SU-DHL-6 (cell line): ENCODE data around the gene RSU1.

Experiments used
- H2AFZ ChIP-seq: fragments of 200-600 bp; sonication (generic); 2 replicates; pipeline ENCODE4 v1.6.1; 2014; ENCODE audit warnings: low read depth, mild to moderate bottlenecking, moderate library complexity, mixed read lengths, antibody characterized with exemption, low read length; ENCODE audit not compliant: severe bottlenecking
- H3F3A ChIP-seq: fragments of 200-600 bp; shearing (Covaris generic); 2 replicates; pipeline ENCODE4 v1.6.0; 2016; ENCODE audit warnings: antibody characterized with exemption, mild to moderate bottlenecking; ENCODE audit not compliant: insufficient read depth
- H3K27ac ChIP-seq: fragments of 200-600 bp; sonication (generic); 2 replicates; pipeline ENCODE4 v1.5.1; 2016; ENCODE audit warnings: low read depth, mild to moderate bottlenecking, low read length, moderate library complexity, mixed read lengths
- H3K27me3 ChIP-seq: fragments of 200-600 bp; sonication (generic), shearing (Covaris generic); 2 replicates; pipeline ENCODE4 v1.6.0; 2014; ENCODE audit warnings: mild to moderate bottlenecking, low read length
- H3K36me3 ChIP-seq: fragments of 200-600 bp; sonication (generic); 2 replicates; pipeline ENCODE4 v1.6.1; 2014; ENCODE audit warnings: mild to moderate bottlenecking, low read length, mixed read lengths
- H3K4me2 ChIP-seq: fragments of 300-600, 200-600 bp; shearing (Covaris generic), sonication (generic); 2 replicates; pipeline ENCODE4 v1.6.0; 2014; ENCODE audit warnings: low read length, low read depth, mild to moderate bottlenecking; ENCODE audit not compliant: poor library complexity, severe bottlenecking
- H3K4me3 ChIP-seq: fragments of 200-600 bp; sonication (generic); 2 replicates; pipeline ENCODE4 v1.5.1; 2014; ENCODE audit warnings: antibody characterized with exemption, low read length, mild to moderate bottlenecking, mixed read lengths; ENCODE audit not compliant: insufficient read depth, poor library complexity, severe bottlenecking
- H3K79me2 ChIP-seq: fragments of 200-600 bp; sonication (generic); 2 replicates; pipeline ENCODE4 v1.6.1; 2014; ENCODE audit warnings: mild to moderate bottlenecking, low read length, moderate library complexity; ENCODE audit not compliant: insufficient read depth
- H3K9ac ChIP-seq: fragments of 200-600 bp; sonication (generic); 2 replicates; pipeline ENCODE4 v1.7.0; 2014; ENCODE audit warnings: mild to moderate bottlenecking, low read length
- H3K9me2 ChIP-seq: fragments of 200-600 bp; sonication (generic); replicated peaks from 2 replicates; pipeline ENCODE4 v1.6.1; 2014; ENCODE audit warnings: low read length; ENCODE audit not compliant: insufficient read depth
- H3K9me3 ChIP-seq: fragments of 200-600 bp; sonication (generic); 2 replicates; pipeline ENCODE4 v1.6.1; 2014; ENCODE audit warnings: low read length, mixed read lengths; ENCODE audit not compliant: insufficient read depth
- H4K20me1 ChIP-seq: fragments of 200-600 bp; sonication (generic); 2 replicates; pipeline ENCODE4 v1.6.1; 2014; ENCODE audit warnings: low read depth, mild to moderate bottlenecking, antibody characterized with exemption, low read length, moderate library complexity, mixed read lengths
- EZH2phosphoT487 ChIP-seq: fragments of 200-600 bp; sonication (generic), shearing (Covaris generic); conservative IDR thresholded peaks from 2 replicates; pipeline ENCODE4 v1.6.1; 2018; ENCODE audit warnings: mild to moderate bottlenecking, antibody characterized with exemption, low read length, moderate library complexity, mixed read lengths
- TF ChIP-seq, protein P1 (sequence below): fragments of 200-600 bp; sonication (generic); IDR thresholded peaks from one replicate; pipeline ENCODE4 v1.5.1; 2017; ENCODE audit warnings: antibody characterized with exemption, mild to moderate bottlenecking, low read length, moderate library complexity; ENCODE audit not compliant: insufficient read depth, poor library complexity, severe bottlenecking

Gene RSU1

DNA sequence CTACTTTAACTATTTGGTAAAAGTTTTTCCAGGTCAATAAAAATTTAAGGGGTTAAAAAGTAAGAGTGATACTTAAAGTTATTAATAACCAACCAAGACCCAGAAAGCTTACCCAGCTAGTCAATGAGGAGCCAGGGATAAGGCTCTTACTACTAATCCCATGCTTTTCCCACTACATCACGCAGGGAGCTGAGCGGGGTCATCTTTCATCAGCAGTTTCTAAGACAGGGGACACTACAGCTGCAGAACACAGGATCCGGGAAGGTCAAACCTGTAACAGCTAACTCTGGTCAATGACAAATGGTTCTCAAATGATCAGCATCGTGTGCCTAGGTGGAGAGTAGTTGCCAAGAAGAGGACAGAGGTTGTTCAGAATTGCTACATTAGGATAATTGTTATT, 65.1 kb downstream of the RSU1 start:
- no peaks in the 10 kb centered on the region for H3K36me3 ChIP-seq
- no peak overlapping the region for H3K4me3 ChIP-seq
- H3K4me2 ChIP-seq, result no peak overlapping the region
- H3F3A ChIP-seq, result no peaks in the 10 kb centered on the region
- no peaks in the 10 kb centered on the region for H3K27me3 ChIP-seq
- H4K20me1 ChIP-seq, result no peaks in the 10 kb centered on the region
- H2AFZ ChIP-seq, result no peak overlapping the region
- TF ChIP-seq, protein P1, sequence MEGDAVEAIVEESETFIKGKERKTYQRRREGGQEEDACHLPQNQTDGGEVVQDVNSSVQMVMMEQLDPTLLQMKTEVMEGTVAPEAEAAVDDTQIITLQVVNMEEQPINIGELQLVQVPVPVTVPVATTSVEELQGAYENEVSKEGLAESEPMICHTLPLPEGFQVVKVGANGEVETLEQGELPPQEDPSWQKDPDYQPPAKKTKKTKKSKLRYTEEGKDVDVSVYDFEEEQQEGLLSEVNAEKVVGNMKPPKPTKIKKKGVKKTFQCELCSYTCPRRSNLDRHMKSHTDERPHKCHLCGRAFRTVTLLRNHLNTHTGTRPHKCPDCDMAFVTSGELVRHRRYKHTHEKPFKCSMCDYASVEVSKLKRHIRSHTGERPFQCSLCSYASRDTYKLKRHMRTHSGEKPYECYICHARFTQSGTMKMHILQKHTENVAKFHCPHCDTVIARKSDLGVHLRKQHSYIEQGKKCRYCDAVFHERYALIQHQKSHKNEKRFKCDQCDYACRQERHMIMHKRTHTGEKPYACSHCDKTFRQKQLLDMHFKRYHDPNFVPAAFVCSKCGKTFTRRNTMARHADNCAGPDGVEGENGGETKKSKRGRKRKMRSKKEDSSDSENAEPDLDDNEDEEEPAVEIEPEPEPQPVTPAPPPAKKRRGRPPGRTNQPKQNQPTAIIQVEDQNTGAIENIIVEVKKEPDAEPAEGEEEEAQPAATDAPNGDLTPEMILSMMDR, result no peak
- no peak for TF ChIP-seq EZH2phosphoT487
- H3K9me2 ChIP-seq, result no peaks in the 10 kb centered on the region
- H3K27ac ChIP-seq, result no peak overlapping the region
- no peak overlapping the region for H3K9ac ChIP-seq
- no peaks in the 10 kb centered on the region for H3K9me3 ChIP-seq
- H3K79me2 ChIP-seq, result no peaks in the 10 kb centered on the region

- no peaks in the 10 kb centered on the region for H4K20me1 ChIP-seq
- H3K79me2 ChIP-seq, result no peaks in the 10 kb centered on the region
- no peak for TF ChIP-seq EZH2phosphoT487
- TF ChIP-seq, protein P1, result no peak
- H3K4me3 ChIP-seq, result no peak overlapping the region
- no peak overlapping the region for H3K9ac ChIP-seq
- no peaks in the 10 kb centered on the region for H3K9me3 ChIP-seq
- no peak overlapping the region for H3K4me2 ChIP-seq
- H3K36me3 ChIP-seq, result no peaks in the 10 kb centered on the region
- H2AFZ ChIP-seq, result no peak overlapping the region
- no peaks in the 10 kb centered on the region for H3K9me2 ChIP-seq
- no peak overlapping the region for H3K27ac ChIP-seq
- no peaks in the 10 kb centered on the region for H3K27me3 ChIP-seq
- H3F3A ChIP-seq, result no peaks in the 10 kb centered on the region
These were observed 66.0 kb downstream of the RSU1 start for GRCh38 chr10:16751244-16751643.

DNA sequence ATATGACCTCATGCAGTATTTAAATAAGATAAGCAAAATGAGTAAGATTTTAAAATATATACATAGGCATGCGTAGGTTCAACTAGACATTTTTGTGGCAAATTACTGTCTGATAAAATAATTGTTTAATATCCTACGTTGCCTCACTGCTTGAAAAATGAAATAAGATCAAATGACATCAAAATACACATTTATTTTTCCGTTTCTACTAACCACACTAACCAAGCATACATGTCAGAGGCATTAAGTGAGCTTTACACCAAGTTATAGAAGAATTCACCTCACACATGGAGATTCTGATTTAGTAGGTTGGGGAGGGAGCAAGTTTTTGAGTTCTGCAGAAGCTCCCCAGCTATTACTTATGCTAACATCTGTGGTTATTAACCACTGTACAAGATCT, 66.8 kb downstream of the RSU1 start:
- TF ChIP-seq, protein P1, result no peak
- no peak for TF ChIP-seq EZH2phosphoT487
- H3K27me3 ChIP-seq, result no peaks in the 10 kb centered on the region
- no peaks in the 10 kb centered on the region for H3K79me2 ChIP-seq
- H3K36me3 ChIP-seq, result no peaks in the 10 kb centered on the region
- no peak overlapping the region for H2AFZ ChIP-seq
- H4K20me1 ChIP-seq, result no peaks in the 10 kb centered on the region
- H3F3A ChIP-seq, result no peaks in the 10 kb centered on the region
- no peak overlapping the region for H3K27ac ChIP-seq
- no peak overlapping the region for H3K4me3 ChIP-seq
- H3K9ac ChIP-seq, result no peak overlapping the region
- no peaks in the 10 kb centered on the region for H3K9me3 ChIP-seq
- H3K4me2 ChIP-seq, result no peak overlapping the region
- no peaks in the 10 kb centered on the region for H3K9me2 ChIP-seq
